Measurements from ENCODE around the gene HOXD3.

- TF ChIP-seq CTCF (IDR thresholded peaks at IDR 0.05) (no peak), POLR2A (IDR thresholded peaks at IDR 0.05) (no peak), EP300 (IDR thresholded peaks at IDR 0.05) (no peak)
Measured at GRCh38 chr2:176133389-176133788, 23.7 kb upstream of the HOXD3 start.

Data from upper lobe of left lung (tissue), 4 donors.